ENCODE results near the gene RAD51B.
A peak's percentile ranks its signal among the peaks of the same experiment; 100 is the strongest.

Gene RAD51B

DNA sequence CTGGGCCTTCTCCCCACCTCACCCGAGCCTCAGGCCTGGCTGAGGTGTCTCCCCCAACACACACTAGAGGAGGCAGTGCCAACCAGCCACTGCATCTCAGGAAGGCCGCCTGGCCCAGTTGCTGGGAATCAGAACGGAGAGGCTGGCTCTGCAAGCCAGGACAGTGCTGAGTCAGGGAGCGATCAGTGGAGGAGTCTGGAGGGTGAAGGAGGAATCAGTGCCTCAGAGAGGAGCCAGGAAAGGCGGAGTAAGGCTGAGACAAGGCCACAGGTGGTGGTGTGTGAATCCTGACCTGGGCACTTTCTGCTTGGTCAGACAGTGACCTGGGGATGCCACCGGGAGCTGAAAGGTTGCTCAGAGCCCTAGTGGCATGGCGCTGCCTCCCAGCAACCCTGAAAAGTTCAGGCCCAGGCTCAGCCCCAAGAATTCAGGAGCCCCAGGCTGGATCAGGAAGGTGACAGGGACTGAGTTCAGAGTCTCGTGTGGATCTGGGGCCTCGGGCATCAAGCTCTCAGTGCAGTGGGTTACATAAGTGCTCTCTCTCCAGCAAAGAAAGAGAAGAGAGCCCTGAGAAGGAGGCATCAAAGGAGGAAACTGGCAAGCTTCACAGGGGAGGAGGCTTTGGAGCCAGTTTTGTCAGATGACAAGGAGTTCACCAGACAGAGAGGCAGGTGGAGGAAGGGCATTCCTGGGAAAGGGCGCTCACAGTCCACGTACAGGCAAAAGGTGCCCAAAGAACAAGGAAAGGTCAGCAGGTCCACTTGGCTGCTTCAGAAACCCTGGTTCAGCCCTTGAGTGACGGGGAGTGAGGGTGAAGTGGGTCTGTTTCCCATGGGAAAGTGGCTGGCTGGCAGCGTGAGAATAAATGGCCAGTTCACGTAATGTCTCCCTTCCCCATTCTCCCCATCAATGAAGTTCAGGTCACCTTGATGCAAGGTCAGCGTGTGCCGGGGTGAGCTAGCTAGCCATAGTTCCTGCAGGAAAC is 885.4 kb downstream of the RAD51B start:
- no peak for DNase-seq

DNA sequence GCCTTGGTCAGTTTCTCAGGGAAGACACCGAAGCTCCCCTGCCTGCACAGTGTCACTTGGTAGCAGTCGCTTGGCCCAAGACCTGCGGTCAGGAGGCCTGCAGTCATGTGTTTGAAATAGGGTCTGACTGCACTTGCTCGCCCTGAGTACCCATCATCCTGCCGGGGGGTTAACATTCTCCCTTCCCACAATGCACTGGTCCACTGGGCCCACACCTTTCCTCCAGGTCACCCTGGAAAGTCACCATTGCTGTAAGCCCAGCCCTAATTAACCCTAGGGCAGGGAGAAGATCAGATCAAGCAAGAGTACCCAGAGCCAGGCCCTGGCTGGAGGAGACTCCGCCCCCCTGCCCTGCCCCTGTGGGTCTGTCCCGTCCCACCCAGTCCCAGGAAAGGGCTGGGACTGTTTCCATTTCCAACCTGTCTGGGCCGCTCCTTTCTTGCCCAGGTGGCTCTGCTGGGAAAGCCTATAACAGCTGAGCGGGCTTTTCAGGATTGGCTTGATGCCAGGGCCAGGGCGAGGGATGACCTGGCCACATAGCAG is 886.2 kb downstream of the RAD51B start:
- no peak for DNase-seq

DNA sequence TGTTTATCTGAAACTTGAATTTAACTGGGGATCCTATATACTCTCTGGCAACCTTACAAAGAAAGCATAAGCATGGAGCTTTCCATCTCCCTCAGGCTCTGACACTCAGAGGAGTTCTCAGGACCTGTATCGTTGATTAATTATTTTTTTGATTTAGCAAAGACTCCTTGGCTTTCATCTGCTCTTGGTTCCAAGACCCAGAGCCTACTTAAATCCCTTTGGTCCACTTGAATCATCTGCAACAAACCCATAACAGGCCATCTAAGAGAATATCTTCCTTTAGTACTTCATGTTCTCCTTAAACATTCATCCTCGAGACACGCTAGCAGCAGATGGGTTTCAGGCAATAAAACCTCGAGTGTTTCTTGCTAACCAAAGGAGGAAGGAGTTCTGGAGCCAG is 887.9 kb downstream of the RAD51B start:
- no peak for DNase-seq

DNA sequence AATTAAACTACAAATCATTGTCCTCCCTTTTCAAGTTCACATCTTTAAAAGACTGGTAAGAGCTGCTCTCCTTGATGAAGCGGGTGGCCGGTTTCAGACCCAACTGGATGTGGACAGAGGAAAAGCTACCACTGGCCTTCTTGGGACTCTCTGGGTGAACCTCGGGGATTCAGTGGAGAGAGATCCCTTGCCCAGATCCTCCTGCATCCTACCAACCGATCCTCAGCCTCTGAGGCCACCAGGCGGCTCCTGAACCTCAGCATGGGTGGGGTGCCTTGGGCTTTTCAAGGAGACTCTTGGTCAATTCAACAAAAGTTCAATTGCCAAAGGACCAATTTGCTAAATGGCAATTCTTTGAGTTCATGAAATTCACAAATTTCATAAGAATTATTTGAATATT is 888.8 kb downstream of the RAD51B start:
- DNase-seq: no peak

DNA sequence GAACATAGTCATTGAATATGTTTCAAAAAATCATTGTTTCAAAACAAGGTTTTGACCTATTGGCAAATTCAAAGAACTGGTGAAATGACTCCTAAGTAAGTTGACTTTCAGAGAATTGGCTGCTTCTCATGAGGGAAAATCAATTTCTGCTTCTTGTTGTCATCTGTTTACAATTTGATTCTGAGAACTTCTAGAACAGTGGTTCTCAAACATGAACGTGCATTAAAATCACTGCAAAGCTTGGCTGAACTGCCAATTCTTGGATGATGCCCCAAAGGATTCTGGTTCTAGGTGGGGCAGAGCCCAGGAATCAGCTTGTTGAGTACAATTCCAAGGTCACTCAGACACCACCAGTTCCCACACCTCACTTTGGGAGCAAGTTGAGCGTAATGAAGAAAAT is 889.4 kb downstream of the RAD51B start:
- no peak for DNase-seq

DNA sequence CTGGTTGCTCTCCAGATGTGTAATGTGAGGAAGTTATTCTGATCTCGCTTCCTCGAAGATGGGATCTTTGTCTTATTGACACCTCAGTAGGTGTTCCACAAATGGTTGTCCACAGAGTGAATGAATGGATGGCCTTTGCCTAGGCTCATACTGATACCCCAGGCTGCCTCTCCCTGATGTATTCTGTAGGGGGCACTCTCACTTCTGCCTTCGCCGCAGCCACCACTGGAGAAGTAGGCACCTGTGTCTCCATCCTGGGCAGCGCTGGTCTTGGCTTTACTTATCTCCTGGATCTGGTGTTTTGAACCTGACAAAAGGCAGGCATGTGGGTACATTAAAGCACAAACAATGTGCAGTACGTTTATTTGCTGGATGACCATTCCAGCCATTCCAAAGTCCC is 891.2 kb downstream of the RAD51B start:
- DNase-seq: no peak

DNA sequence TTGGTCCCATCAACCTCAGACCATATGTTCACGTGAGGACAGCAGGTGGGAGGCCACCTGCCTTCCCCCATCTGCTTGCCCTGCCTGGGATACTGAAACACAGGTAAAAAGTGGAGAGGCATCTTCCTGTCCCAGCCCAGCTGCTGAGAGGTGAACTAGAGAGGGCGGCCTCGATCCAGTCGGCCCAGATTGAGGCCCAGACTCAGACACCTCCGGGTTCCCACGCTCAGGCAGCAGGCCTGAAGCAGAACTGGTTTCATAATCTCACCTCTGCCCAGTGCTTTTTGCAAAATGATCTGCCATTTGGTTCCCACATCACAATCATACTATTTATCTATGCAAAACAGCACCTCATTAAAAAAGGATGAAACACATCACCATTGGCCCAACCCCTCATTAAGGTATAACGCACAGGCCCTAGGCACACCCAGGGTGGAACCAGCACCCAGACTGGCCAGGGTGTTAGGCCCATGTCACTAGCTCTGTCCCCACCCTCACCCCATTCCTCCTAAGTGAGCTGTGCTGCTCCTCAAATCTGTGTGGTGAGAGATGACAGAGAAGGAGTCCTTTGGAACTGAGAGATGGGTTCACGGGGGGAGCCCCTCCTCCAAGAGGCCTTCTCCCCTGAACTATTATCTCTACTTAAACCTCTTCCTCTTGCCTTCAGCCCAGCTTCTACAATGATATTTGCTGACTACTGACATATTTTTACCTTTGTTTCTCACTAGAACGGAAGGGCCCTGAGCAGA is 892.2 kb downstream of the RAD51B start:
- DNase-seq: no peak

DNA sequence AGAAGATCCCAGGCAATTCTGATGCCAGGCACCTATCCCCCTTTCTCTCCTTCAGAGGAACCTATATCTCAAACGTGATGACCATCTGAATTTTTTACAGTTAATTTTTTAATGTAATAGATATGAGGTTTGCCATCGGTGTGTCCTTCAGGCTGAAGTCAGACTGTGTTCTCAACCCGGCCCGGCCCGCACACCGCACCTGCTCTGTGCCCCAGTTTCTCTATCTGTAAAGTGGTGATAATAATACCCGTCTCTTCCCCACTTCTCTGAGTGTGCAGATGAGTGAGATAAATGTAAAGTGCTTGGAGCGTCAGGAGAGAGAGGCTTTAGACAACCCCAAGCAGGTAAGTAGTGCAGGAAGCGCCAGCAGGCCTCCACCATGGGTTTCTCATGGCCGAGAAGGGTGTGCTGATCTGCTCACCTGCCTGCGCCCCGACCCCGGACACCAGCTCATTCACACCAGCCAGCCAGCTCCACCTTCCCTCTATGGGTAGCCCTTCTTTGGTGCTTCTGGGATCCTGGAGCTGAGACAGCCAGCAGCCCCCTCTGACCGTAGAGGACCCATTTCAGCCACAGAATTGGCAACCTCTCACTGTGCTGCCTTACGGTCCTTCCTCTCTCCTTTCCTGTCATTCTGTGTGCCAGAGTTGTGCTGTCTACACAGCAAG is 893.3 kb downstream of the RAD51B start:
- DNase-seq: no peak

DNA sequence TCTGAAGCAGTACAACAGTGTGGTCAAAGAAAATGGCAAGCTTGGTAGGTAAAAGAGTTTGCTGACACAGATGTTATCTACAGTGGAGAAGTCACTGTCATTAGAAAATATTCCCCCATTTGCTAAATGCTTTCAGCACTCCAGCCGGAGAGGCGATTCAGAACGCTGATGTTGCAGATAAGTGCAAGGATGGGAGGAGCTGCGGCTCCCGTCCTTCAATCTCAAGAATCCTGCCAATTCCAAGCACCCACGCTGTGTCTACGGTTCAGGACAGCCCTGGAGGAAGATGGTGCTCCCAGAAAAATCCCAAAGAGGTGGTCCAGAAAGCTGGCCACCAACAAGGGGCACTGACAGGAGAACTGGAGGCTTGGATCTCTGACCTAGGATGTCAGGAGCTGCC is 894.2 kb downstream of the RAD51B start:
- no peak for DNase-seq

DNA sequence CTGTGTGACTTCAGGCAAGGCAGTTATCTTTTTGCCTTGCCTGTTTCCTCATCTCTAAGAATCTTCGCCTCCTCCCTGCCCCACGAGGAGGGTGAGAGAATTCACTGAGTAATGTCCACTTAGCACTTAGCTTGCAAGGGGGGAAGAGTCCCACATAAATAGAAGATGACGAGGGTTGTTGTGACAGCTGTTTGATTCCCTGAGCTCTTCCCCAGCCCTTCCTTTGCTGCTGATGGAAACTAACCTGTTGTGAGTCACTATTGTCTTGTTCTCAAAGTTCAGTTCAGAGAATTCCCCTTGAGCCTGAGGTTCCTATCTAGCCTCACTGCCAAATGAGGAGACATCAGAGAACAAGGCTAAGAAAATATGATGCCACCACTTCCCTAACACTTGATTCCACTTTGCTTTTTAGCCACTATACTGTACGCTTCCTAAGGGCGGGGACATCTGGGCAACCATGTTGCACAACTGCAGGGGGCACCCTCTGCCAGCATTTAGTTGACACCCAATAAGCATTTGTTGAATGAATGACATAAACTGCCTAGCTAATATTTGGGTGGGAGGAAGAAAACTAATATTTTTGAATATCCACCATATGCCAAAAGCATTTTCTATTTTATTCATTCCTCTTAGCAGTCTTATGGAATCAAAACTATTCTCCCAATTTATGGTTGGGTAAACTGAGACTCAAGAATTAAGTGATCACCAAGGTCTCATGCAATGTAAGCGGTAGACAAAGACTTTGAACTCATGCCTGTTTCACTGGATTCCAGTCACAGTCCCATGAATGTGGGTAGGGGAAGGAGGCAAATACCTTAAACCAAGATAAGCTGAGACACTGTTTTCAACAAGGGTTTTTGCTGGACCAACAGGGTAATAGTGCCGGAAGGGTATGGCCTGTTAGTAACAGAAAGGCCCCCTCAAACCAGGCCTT is 895.7 kb downstream of the RAD51B start:
- DNase-seq: no peak

DNA sequence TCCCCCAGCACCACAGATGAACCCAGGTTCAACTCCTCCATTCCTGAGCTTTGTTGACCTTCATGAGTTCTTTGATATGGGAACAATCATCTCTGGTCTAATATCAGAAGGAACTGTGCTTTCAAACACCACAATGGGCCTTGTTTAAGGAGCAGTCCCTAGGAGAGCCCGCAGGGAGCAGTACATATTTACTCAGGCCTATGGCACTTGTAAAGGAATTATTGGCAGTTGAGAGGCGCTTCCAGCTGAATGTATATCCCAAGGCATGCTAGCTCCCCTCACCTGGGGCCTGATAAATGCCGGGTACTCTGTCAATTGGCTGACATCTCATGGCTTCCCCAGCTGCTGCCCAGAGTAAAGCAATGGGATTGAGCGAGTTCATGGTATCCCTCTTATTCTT is 897.1 kb downstream of the RAD51B start:
- no peak for DNase-seq

DNA sequence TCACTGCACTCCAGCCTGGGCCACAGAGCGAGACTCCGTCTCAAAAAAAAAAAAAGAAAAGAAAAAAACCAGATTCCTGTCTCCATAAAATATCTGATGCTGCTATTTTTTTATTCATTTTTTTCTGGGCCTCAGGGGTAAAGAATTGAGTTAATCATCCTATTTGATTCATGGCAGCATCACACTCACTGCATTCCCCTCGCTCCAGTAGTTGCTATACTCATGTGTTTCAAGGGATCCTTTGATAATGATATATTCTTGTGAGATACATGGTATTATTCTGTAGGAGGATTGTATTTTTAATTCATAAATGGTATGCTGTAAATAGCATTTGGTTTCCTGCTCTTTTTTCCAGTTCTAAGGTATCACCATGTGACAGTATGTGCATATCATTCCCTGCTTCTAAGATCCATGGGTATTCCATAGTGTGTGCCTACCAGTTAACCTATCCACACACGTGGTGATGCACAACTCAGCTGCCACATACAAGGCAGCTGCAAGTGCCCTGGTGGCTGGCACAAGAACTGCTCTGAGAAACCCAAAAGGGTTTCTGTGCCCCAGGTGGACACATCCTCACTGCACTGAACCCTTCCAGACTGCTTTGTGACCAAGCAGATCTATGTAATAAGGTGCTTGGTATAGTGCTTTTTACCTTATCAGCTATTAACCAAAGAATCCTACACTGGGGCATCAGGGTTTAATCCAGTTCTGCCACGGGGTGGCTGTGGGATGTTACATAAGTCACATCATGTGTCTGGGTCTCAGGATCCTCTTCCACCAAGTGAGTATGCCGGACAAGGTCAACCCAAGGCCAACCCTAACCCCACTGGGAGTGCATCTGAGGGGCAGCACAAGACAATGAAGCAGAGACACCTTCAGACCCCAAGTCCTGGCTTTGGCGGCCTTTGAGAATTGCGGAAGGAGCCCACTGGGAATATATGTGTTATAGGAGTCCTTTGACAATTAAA is 898.7 kb downstream of the RAD51B start:
- DNase-seq: no peak

DNA sequence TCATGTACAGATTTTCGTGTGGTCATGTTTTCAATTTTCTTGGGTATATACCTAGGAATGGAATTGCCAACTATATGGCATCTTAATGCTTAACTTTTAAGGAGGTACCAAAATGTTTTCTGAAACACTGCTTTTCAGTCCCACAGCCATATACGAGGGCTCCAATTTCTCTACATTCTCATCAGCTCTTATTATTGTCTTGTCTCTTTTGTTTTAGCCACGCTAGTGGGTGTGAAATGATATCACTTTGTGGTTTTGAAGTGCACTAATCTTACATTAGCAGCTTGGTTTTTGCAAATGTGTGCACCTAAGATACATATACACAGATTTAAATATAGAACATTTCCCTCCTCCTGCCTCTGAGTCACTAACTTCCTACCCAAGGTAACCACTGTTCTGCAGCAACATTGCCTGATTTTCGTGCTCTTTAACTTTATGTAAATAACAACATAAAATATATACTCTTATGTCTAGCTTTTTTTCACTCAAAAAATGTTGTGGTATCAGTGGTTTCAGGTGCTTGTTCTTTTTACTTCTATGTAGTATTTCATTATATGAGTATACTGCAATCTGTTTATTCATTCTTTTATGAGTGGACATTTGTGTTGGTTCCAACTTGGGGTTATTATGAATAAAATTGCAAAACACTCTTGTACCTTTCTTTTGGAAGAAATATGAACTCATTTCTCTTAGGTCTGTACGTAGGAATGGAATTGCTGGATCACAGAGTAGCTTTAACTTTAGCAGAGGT is 900.2 kb downstream of the RAD51B start:
- DNase-seq: peak; percentile 9

DNA sequence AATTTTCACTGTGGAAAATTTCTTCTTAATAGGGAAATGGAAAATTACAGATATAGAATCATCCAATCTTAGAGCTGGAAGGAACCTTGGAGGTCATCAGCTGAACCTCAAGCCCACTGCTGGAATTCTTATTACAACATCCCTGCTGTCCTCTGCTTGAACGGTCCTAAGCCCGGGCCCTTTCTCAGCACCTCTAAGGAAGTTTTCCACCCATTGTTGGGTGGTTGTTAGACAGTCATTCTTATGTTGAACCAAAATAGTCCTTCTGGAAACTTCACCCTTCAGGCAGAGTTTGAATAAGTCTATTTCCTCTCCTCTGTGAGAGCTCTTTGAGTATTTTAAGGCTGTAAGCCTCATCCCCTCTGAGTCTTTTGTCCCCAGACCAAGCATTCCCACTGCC is 902.6 kb downstream of the RAD51B start:
- no peak for DNase-seq

DNA sequence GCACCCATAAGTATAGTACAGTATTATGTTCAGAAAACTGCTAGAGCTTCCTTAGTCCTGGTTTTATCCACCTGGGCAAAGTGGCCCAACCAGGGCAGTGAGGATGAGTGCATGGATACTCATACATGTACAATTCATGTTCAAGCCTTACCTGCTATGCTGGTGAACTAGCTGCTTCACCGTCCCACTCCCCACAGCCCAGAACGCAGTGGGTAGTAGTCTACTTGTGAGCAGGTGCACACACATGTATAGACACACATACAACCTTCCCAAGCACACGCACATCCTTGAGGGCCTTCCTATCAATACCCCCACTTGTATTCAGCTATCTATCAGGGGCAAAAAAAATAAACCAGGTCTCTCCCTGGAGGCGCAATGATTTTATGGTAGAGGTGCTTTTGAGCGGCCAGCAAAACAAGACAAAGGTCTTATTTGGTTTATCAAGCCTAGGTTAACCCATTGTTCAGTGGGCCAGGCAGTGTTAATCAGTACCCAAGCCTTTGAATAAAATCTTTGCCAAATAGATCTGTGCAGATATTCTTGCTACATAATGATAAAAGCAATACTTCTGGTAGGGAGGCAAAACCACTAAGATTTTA is 903.5 kb downstream of the RAD51B start:
- DNase-seq: no peak

DNA sequence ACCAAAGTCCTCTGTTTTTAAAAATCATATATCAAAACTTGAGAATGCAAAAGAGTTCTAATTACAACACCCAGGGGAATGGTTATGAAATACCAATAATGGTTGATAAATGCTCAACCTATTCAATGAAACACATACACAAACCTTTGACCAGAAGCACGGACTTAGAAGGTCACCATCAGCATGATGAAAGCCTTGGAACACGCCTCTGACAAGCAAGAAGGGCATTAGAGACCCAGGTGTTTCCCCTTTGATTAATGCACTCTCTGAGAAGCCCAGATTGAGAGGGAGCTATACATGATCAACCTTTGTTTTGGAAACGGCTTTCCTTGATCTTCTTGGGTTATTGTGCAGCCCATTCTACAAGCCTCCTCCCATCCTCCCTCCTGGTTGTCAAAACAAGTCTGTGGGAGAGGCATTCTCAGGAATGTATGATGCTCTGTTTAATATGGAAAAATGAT is 904.3 kb downstream of the RAD51B start:
- DNase-seq: no peak

DNA sequence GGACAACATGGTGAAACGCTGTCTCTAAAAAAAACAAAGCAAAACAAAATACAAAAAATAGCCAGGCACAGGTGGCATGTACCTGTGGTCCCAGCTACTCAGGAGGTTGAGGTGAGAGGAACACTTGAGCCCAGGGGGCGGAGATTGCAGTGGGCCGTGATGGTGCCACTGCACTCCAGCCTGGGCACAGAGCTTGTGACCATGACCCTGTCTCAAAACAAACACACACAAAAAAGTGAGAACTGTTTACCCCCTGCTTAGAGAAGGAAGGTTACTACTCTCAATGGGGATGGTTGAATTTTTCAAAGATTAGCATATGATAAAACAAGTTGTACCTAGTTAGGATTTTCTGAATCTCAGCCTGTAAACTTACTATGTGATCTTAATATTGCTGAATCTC is 905.3 kb downstream of the RAD51B start:
- DNase-seq: no peak

DNA sequence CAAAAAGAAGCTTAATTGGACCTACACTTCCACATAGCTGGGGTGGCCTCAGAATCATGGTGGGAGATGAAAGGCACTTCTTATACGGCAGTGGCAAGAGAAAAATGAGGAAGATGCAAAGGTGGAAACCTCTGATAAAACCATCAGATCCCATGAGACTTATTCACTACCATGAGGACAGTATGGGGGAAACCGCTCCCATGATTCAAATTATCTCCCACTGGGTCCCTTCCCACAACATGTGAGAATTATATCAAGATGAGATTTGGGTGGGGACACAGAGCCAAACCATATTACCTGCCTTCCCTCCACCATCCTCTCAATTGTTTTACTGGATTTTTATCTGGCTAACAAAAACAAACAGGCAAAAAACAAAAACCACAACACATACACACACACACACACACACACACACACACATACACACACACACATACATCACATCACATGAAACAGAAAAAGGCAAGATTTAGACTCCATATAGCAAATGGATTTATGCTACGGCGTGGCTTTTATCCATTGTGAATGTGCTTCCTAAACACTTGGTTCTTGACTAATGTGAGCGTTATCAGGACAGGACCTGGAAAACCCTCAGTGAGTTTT is 906.6 kb downstream of the RAD51B start:
- no peak for DNase-seq
